IMR-90 (cell line): ENCODE measurements around the gene LRRC4C.

ENCODE experiments used
- BHLHE40 ChIP-seq: fragments of 150-350 bp; IDR thresholded peaks from 2 replicates; pipeline ENCODE4 v1.6.1; 2016; ENCODE audit warnings: mild to moderate bottlenecking, low read depth, low read length
- CHD1 ChIP-seq: IDR thresholded peaks from 2 replicates; pipeline ENCODE4 v1.6.1; 2012; ENCODE audit warnings: low read depth, low read length, improper control_type of control experiment
- NFE2L2 ChIP-seq: fragments of 150-350 bp; IDR thresholded peaks from 2 replicates; pipeline ENCODE4 v1.6.1; 2016; ENCODE audit warnings: low read depth, mild to moderate bottlenecking, low read length
- POLR2A ChIP-seq: IDR thresholded peaks from 2 replicates; pipeline ENCODE4 v1.6.1; 2012; ENCODE audit warnings: mild to moderate bottlenecking, low read depth, low read length
- RAD21 ChIP-seq: IDR thresholded peaks from 2 replicates; pipeline ENCODE4 v1.6.1; 2012; ENCODE audit warnings: low read length, improper control_type of control experiment
- TF ChIP-seq, protein P1 (sequence below): conservative IDR thresholded peaks from 2 replicates; pipeline ENCODE4 v1.5.1; 2012; ENCODE audit warnings: mild to moderate bottlenecking, low read depth, low read length, improper control_type of control experiment

GRCh38 chr11:41005986-41006385 lies 453.5 kb downstream of the LRRC4C start:
- TF ChIP-seq, protein P1, sequence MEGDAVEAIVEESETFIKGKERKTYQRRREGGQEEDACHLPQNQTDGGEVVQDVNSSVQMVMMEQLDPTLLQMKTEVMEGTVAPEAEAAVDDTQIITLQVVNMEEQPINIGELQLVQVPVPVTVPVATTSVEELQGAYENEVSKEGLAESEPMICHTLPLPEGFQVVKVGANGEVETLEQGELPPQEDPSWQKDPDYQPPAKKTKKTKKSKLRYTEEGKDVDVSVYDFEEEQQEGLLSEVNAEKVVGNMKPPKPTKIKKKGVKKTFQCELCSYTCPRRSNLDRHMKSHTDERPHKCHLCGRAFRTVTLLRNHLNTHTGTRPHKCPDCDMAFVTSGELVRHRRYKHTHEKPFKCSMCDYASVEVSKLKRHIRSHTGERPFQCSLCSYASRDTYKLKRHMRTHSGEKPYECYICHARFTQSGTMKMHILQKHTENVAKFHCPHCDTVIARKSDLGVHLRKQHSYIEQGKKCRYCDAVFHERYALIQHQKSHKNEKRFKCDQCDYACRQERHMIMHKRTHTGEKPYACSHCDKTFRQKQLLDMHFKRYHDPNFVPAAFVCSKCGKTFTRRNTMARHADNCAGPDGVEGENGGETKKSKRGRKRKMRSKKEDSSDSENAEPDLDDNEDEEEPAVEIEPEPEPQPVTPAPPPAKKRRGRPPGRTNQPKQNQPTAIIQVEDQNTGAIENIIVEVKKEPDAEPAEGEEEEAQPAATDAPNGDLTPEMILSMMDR = no peak
- TF ChIP-seq RAD21 (no peak), POLR2A (no peak), CHD1 (no peak), NFE2L2 (no peak), BHLHE40 (no peak)
